Measurements from ENCODE around the gene MAP3K20. TPM values are rescaled to one million over a fixed set of nuclear protein-coding genes. Genes with fewer than 3 reads are reported as not detected.
"Not testable (repeated sequence)": the region's sequence is repeated elsewhere in the genome, so short reads cannot be mapped to it uniquely, and the experiment has no call there.

Gene MAP3K20
- total and polyA plus RNA-seq, 2 donors = 11.2 to 15.1 TPM

DNA sequence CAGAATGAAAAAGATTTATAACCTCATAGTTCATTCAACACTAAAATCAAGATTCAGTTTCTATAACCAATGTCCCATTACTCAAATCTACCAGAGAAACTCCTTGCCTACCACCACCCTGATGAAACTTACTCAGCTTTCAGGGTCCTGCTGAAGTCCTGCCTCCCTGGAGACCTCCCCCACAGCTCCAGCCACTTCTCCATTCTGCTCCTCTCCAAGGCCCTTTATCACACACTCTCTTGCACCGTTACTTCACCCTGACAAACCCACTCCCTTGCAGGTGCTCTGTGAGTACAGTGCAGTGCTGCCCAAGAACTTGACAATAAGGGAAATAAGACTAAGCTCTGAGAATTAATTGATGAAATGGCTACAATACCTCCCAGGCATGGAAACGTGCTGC, 195.5 kb downstream of the MAP3K20 start:
- H3K9me3 ChIP-seq (ENCODE audit: control insufficient read depth in 2 of 2, insufficient read depth in 1 of 2, low read length in 1 of 2) = no peaks in the 10 kb centered on the region
- H3K27ac ChIP-seq (ENCODE audit: low read depth in 1 of 2, low read length in 1 of 2) = no peak overlapping the region
- no peaks in the 10 kb centered on the region for H3K36me3 ChIP-seq (ENCODE audit: control insufficient read depth in 2 of 2, insufficient read depth in 2 of 2, low read length in 1 of 2)
- H3K4me1 ChIP-seq (ENCODE audit: control insufficient read depth in 2 of 2, insufficient read depth in 2 of 2, low read length in 2 of 2) = no peaks in the 10 kb centered on the region
- H3K27me3 ChIP-seq (ENCODE audit: control insufficient read depth in 2 of 2, insufficient read depth in 1 of 2, low read length in 1 of 2) = no peaks in the 10 kb centered on the region
- DNase-seq (ENCODE audit: low read depth in 6 of 9, low spot score in 9 of 9) = no peak
- WGBS = 91% methylated on average over 2 of the region's 2 CpGs
- H3K4me3 ChIP-seq (ENCODE audit: low read length in 2 of 2) = no peak overlapping the region

DNA sequence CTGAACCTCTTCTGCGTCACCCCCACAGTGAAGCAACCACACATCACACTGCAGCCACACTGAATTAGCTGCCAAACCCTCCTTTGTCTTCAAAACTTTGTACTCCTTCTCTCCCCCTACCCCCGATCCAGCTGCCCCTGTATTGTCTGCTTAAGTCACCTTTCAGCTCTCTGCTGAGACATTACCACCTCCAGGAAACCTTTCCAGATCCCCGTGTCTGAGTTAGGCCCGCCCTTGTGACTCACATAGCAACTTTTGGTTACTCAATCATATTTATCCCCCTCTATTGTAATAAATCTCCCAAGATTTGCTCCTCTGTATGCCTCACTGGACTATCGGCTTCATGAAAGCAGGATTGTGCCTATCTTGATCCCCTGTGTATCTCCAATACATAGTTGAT, 196.2 kb downstream of the MAP3K20 start:
- Histone ChIP-seq H3K36me3 (ENCODE audit: control insufficient read depth in 2 of 2, insufficient read depth in 2 of 2, low read length in 1 of 2) (no peaks in the 10 kb centered on the region), H3K27ac (ENCODE audit: low read depth in 1 of 2, low read length in 1 of 2) (no peak overlapping the region), H3K9me3 (ENCODE audit: control insufficient read depth in 2 of 2, insufficient read depth in 1 of 2, low read length in 1 of 2) (no peaks in the 10 kb centered on the region), H3K4me3 (ENCODE audit: low read length in 2 of 2) (no peak overlapping the region), H3K27me3 (ENCODE audit: control insufficient read depth in 2 of 2, insufficient read depth in 1 of 2, low read length in 1 of 2) (no peaks in the 10 kb centered on the region), H3K4me1 (ENCODE audit: control insufficient read depth in 2 of 2, insufficient read depth in 2 of 2, low read length in 2 of 2) (no peaks in the 10 kb centered on the region)
- 95% methylated on average over 5 of the region's 5 CpGs for WGBS
- DNase-seq (ENCODE audit: low read depth in 6 of 9, low spot score in 9 of 9) = no peak

DNA sequence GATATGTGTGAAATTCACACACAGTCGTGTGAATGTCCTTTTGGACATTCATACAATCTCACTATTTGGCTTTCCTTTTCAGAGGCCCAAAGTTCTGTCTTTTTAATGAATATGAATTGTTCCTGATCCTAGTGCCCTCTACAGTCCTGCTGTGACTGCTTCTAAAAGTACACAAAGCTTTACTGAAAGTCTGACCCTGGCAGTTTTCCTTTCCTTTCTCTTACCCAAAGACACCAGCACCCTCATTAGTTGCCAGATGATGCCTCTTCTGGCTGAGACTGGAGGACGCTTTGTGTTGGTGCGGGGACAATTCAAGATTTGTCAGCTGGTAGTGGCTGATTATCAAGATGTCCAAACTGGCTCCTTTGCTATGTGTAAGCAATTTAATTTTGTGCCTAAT, 197.2 kb downstream of the MAP3K20 start:
- Histone ChIP-seq H3K27me3 (ENCODE audit: control insufficient read depth in 2 of 2, insufficient read depth in 1 of 2, low read length in 1 of 2) (no peaks in the 10 kb centered on the region), H3K4me3 (ENCODE audit: low read length in 2 of 2) (no peak overlapping the region), H3K27ac (ENCODE audit: low read depth in 1 of 2, low read length in 1 of 2) (no peak overlapping the region), H3K9me3 (ENCODE audit: control insufficient read depth in 2 of 2, insufficient read depth in 1 of 2, low read length in 1 of 2) (no peaks in the 10 kb centered on the region), H3K36me3 (ENCODE audit: control insufficient read depth in 2 of 2, insufficient read depth in 2 of 2, low read length in 1 of 2) (no peaks in the 10 kb centered on the region), H3K4me1 (ENCODE audit: control insufficient read depth in 2 of 2, insufficient read depth in 2 of 2, low read length in 2 of 2) (no peaks in the 10 kb centered on the region)
- WGBS = 97% methylated on average over 3 of the region's 3 CpGs
- DNase-seq (ENCODE audit: low read depth in 6 of 9, low spot score in 9 of 9) = no peak

DNA sequence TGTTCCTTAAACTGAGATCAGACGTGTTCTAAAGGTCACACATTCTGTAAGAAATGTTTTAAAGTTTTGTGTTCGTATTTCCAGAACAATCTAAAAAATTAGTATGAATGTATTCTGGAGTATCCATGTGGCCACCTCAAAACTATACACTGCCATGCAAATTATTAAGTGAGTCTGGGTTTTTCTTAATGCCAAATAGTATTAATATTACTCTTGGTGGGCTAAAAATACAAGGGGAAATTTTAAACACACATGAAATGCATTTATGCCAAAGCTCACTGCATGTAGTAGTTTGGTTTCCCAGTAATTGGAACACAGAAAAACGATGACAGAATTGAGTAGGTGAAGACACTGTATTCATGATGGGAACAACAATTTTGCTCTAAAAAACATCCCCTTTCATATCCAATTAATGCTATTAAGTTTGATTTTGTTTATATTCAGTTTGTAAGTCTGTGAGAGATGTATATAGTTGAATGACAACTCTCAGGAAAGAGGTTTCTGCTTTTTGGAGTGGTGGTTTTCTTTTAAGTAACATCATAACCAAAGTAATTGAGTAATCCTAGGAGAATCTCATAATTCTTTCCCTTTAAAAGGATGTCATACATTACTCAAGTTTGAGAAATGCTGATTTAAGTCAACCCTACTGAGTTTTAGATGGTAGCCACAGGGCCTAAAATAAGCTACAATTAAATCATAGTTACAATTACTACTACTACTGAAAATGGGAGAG, 203.3 kb downstream of the MAP3K20 start:
- H3K9me3 ChIP-seq (ENCODE audit: control insufficient read depth in 2 of 2, insufficient read depth in 1 of 2, low read length in 1 of 2) = peaks cover 0 to 6% of the 10 kb centered on the region in 2 donors
- no peak overlapping the region for H3K27ac ChIP-seq (ENCODE audit: low read depth in 1 of 2, low read length in 1 of 2)
- no peaks in the 10 kb centered on the region for H3K36me3 ChIP-seq (ENCODE audit: control insufficient read depth in 2 of 2, insufficient read depth in 2 of 2, low read length in 1 of 2)
- H3K4me3 ChIP-seq (ENCODE audit: low read length in 2 of 2) = no peak overlapping the region
- H3K27me3 ChIP-seq (ENCODE audit: control insufficient read depth in 2 of 2, insufficient read depth in 1 of 2, low read length in 1 of 2) = no peaks in the 10 kb centered on the region
- 97% methylated on average over 3 of the region's 3 CpGs for WGBS
- no peak for DNase-seq (ENCODE audit: low read depth in 6 of 9, low spot score in 9 of 9)
- no peaks in the 10 kb centered on the region for H3K4me1 ChIP-seq (ENCODE audit: control insufficient read depth in 2 of 2, insufficient read depth in 2 of 2, low read length in 2 of 2)

DNA sequence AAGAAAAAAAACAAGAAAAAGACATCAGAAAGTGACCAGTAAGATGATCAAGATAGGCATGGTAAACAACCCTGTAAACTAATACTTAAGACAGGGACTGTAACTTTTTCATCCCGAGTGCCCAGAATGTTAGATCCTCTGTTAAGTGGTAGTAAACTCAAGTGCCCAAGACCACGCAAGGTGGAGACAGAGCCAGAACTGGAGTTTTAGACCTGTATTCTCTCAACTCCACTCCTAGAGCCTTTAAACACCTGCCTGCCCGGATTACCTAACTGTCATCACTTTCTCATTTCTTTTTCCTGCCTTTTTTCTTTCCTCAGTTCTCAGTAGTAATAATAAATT, 203.9 kb downstream of the MAP3K20 start:
- Histone ChIP-seq H3K36me3 (ENCODE audit: control insufficient read depth in 2 of 2, insufficient read depth in 2 of 2, low read length in 1 of 2) (no peaks in the 10 kb centered on the region), H3K27me3 (ENCODE audit: control insufficient read depth in 2 of 2, insufficient read depth in 1 of 2, low read length in 1 of 2) (no peaks in the 10 kb centered on the region), H3K4me1 (ENCODE audit: control insufficient read depth in 2 of 2, insufficient read depth in 2 of 2, low read length in 2 of 2) (no peaks in the 10 kb centered on the region), H3K27ac (ENCODE audit: low read depth in 1 of 2, low read length in 1 of 2) (no peak overlapping the region), H3K9me3 (ENCODE audit: control insufficient read depth in 2 of 2, insufficient read depth in 1 of 2, low read length in 1 of 2) (peaks cover 0 to 6% of the 10 kb centered on the region in 2 donors), H3K4me3 (ENCODE audit: low read length in 2 of 2) (no peak overlapping the region)
- WGBS = 96% methylated on average over 3 of the region's 3 CpGs
- DNase-seq (ENCODE audit: low read depth in 6 of 9, low spot score in 9 of 9) = no peak

DNA sequence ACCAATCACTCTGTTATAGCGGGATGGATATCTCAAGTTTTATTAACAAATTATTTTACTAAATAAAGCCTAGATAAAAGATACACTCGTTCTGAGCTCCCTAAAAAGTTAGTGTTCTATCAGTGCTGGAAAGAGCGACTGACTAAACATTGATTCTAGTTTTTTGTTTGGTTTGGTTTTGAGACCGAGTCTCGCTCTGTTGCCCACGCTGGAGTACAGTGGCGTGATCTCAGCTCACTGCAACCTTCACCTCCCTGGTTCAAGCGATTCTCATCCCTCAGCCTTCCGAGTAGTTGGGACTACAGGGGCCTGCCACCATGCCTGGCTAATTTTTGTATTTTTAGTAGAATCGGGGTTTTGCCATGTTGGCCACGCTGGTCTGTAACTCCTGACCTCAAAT, 205.2 kb downstream of the MAP3K20 start:
- Histone ChIP-seq H3K27me3 (ENCODE audit: control insufficient read depth in 2 of 2, insufficient read depth in 1 of 2, low read length in 1 of 2) (no peaks in the 10 kb centered on the region), H3K36me3 (ENCODE audit: control insufficient read depth in 2 of 2, insufficient read depth in 2 of 2, low read length in 1 of 2) (no peaks in the 10 kb centered on the region), H3K9me3 (ENCODE audit: control insufficient read depth in 2 of 2, insufficient read depth in 1 of 2, low read length in 1 of 2) (peaks cover 0 to 6% of the 10 kb centered on the region in 2 donors), H3K4me3 (ENCODE audit: low read length in 2 of 2) (no peak overlapping the region), H3K27ac (ENCODE audit: low read depth in 1 of 2, low read length in 1 of 2) (no peak overlapping the region), H3K4me1 (ENCODE audit: control insufficient read depth in 2 of 2, insufficient read depth in 2 of 2, low read length in 2 of 2) (no peaks in the 10 kb centered on the region)
- DNase-seq (ENCODE audit: low read depth in 6 of 9, low spot score in 9 of 9) = no peak
- WGBS = 97% methylated on average over 11 of the region's 11 CpGs

DNA sequence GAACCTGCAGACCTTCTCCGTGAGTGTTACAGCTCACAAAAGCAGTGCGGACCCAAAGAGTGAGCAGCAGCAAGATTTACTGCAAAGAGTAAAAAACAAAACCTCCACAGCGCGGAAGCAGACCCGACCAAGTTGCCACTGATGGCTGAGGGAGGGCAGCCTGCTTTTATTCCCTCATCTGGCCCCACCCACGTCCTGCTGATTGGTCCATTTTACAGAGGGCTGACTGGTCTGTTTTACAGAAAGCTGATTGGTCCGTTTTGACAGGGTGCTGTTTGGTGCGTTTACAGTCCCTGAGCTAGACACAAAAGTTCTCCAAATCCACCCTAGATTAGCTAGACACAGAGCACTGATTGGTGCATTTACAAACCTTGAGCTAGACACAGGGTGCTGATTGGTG, 206.3 kb downstream of the MAP3K20 start:
- H3K36me3 ChIP-seq (ENCODE audit: control insufficient read depth in 2 of 2, insufficient read depth in 2 of 2, low read length in 1 of 2); H3K27me3 ChIP-seq (ENCODE audit: control insufficient read depth in 2 of 2, insufficient read depth in 1 of 2, low read length in 1 of 2); H3K4me3 ChIP-seq (ENCODE audit: low read length in 2 of 2); H3K27ac ChIP-seq (ENCODE audit: low read depth in 1 of 2, low read length in 1 of 2); H3K9me3 ChIP-seq (ENCODE audit: control insufficient read depth in 2 of 2, insufficient read depth in 1 of 2, low read length in 1 of 2); H3K4me1 ChIP-seq (ENCODE audit: control insufficient read depth in 2 of 2, insufficient read depth in 2 of 2, low read length in 2 of 2); DNase-seq (ENCODE audit: low read depth in 6 of 9, low spot score in 9 of 9): not testable (repeated sequence)
- WGBS = 90% methylated on average over 8 of the region's 8 CpGs

DNA sequence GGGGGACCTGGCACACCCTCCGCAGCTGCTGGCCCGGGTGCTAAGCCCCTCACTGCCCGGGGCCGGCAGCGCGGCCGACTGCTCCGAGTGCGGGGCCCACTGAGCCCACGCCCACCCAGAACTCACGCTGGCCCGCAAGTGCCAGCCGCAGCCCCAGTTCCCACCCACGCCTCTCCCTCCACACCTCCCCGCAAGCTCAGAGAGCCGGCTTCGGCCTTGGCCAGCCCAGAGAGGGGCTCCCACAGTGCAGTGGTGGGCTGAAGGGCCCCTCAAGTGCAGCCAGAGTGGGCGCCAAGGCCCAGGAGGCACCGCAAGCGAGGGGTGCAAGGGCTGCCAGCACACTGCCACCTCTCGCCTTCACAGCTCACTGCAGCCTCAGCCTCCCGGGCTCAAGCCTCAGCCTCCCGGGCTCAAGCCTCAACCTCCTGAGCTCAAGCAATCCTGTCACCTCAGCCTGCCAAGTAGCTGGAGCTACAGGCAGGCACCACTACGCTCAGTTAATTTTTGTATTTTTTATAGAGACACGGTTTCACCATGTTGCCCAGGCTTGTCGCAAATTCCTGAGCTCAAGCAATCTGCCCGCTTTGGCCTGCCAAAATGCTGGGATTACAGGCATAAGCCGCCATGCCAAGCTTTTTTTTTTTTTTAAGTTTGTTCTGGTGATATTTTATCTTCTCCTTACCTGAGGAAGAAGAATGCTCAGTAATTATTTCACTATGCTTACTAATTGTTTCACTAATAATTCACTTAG, 207.3 kb downstream of the MAP3K20 start:
- Histone ChIP-seq H3K27ac (ENCODE audit: low read depth in 1 of 2, low read length in 1 of 2) (no peak overlapping the region), H3K4me3 (ENCODE audit: low read length in 2 of 2) (no peak overlapping the region), H3K9me3 (ENCODE audit: control insufficient read depth in 2 of 2, insufficient read depth in 1 of 2, low read length in 1 of 2) (peaks cover 0 to 6% of the 10 kb centered on the region in 2 donors), H3K27me3 (ENCODE audit: control insufficient read depth in 2 of 2, insufficient read depth in 1 of 2, low read length in 1 of 2) (no peaks in the 10 kb centered on the region), H3K4me1 (ENCODE audit: control insufficient read depth in 2 of 2, insufficient read depth in 2 of 2, low read length in 2 of 2) (no peaks in the 10 kb centered on the region), H3K36me3 (ENCODE audit: control insufficient read depth in 2 of 2, insufficient read depth in 2 of 2, low read length in 1 of 2) (no peaks in the 10 kb centered on the region)
- WGBS = 95% methylated on average over 28 of the region's 28 CpGs
- no peak for DNase-seq (ENCODE audit: low read depth in 6 of 9, low spot score in 9 of 9)

DNA sequence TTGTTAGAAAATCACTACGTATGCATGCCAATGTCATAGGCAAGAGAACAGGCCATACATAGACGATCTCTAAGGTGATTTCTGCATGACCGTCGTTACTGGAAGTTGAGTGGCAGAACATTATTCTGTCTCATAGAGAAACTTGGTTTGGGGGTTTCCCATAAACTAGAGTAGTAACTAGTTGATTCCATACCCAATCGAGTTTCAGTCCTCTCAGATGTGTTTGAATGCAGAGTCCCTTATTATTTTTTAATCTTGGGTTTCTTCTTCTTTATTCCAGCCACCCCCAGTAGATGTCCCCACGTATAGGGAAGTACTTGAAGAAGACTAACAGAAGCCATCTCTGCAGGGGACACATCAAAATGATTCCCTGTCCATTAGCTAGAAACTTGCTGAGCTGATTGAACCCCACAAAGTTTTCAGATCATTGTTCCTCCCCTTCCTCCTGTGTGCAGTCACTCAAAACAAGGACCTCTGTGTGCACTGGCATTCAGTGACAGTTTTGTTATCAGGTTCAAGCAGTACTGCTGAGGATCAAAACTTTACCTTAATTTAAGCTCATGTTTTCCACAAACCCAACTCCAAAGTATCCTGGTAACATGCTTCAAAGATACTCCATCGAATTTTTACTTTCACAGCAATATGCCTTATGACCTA, 210.6 kb downstream of the MAP3K20 start:
- H3K4me3 ChIP-seq (ENCODE audit: low read length in 2 of 2) = no peak overlapping the region
- no peak for DNase-seq (ENCODE audit: low read depth in 6 of 9, low spot score in 9 of 9)
- H3K9me3 ChIP-seq (ENCODE audit: control insufficient read depth in 2 of 2, insufficient read depth in 1 of 2, low read length in 1 of 2) = peaks cover 0 to 6% of the 10 kb centered on the region in 2 donors
- no peaks in the 10 kb centered on the region for H3K27me3 ChIP-seq (ENCODE audit: control insufficient read depth in 2 of 2, insufficient read depth in 1 of 2, low read length in 1 of 2)
- H3K4me1 ChIP-seq (ENCODE audit: control insufficient read depth in 2 of 2, insufficient read depth in 2 of 2, low read length in 2 of 2) = no peaks in the 10 kb centered on the region
- no peak overlapping the region for H3K27ac ChIP-seq (ENCODE audit: low read depth in 1 of 2, low read length in 1 of 2)
- H3K36me3 ChIP-seq (ENCODE audit: control insufficient read depth in 2 of 2, insufficient read depth in 2 of 2, low read length in 1 of 2) = no peaks in the 10 kb centered on the region
- WGBS = 72% methylated on average over 7 of the region's 7 CpGs

Measured in thymus (tissue), 11 donors.